ENCODE measurements around the gene PTGES2.

The PTGES2 gene

GRCh38 chr9:128146591-128147120 is 19.1 kb upstream of the PTGES2 start:
- H3K36me3 ChIP-seq (ENCODE audit: control insufficient read depth in 1 of 2, insufficient read depth in 2 of 2, low read length in 2 of 2): no peaks in the 10 kb centered on the region
- no peak overlapping the region for H3K9ac ChIP-seq (ENCODE audit: low read depth in 1 of 2, low read length in 2 of 2)
- H3K4me1 ChIP-seq (ENCODE audit: control insufficient read depth in 1 of 2, insufficient read depth in 2 of 2, low read length in 2 of 2): peaks cover 29 to 33% of the 10 kb centered on the region in 2 donors
- no peak overlapping the region for H3K4me3 ChIP-seq (ENCODE audit: low read depth in 1 of 2, low read length in 2 of 2)
- no peaks in the 10 kb centered on the region for H3K9me3 ChIP-seq (ENCODE audit: control insufficient read depth in 1 of 2, low read length in 2 of 2)
- no peaks in the 10 kb centered on the region for H3K27me3 ChIP-seq (ENCODE audit: control insufficient read depth in 1 of 2, insufficient read depth in 2 of 2, low read length in 2 of 2)
- H3K27ac ChIP-seq (ENCODE audit: low read depth, low read length): no peak overlapping the region

DNA sequence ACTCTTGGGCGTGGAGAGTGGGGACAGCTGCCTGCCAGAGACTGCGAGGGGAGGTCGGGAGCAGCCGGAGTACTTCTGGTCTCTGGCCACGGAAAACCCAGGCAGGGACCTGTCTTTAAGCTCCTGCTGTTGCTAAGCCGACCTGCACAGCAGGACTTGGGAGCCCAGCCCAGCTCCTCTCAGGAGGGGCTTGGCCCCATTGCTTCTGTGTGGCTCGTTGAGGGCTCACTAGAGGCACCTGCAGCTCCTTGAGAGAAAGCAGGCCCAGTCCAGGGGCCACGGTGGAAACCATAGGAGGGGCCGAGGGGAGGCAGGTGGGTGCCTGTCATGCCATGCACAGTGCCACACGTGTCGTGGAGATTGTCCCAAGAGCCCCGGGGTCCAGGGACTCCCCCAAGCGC is 18.4 kb upstream of the PTGES2 start:
- Histone ChIP-seq H3K9me3 (ENCODE audit: control insufficient read depth in 1 of 2, low read length in 2 of 2) (no peaks in the 10 kb centered on the region), H3K27ac (ENCODE audit: low read depth, low read length) (no peak overlapping the region), H3K27me3 (ENCODE audit: control insufficient read depth in 1 of 2, insufficient read depth in 2 of 2, low read length in 2 of 2) (no peaks in the 10 kb centered on the region), H3K9ac (ENCODE audit: low read depth in 1 of 2, low read length in 2 of 2) (no peak overlapping the region), H3K36me3 (ENCODE audit: control insufficient read depth in 1 of 2, insufficient read depth in 2 of 2, low read length in 2 of 2) (no peaks in the 10 kb centered on the region), H3K4me3 (ENCODE audit: low read depth in 1 of 2, low read length in 2 of 2) (no peak overlapping the region), H3K4me1 (ENCODE audit: control insufficient read depth in 1 of 2, insufficient read depth in 2 of 2, low read length in 2 of 2) (peaks cover 29 to 33% of the 10 kb centered on the region in 2 donors)

GRCh38 chr9:128145536-128145935 is 18.0 kb upstream of the PTGES2 start:
- Histone ChIP-seq H3K27me3 (ENCODE audit: control insufficient read depth in 1 of 2, insufficient read depth in 2 of 2, low read length in 2 of 2) (no peaks in the 10 kb centered on the region), H3K9ac (ENCODE audit: low read depth in 1 of 2, low read length in 2 of 2) (no peak overlapping the region), H3K4me1 (ENCODE audit: control insufficient read depth in 1 of 2, insufficient read depth in 2 of 2, low read length in 2 of 2) (peaks cover 26 to 33% of the 10 kb centered on the region in 2 donors), H3K9me3 (ENCODE audit: control insufficient read depth in 1 of 2, low read length in 2 of 2) (no peaks in the 10 kb centered on the region), H3K4me3 (ENCODE audit: low read depth in 1 of 2, low read length in 2 of 2) (no peak overlapping the region), H3K36me3 (ENCODE audit: control insufficient read depth in 1 of 2, insufficient read depth in 2 of 2, low read length in 2 of 2) (no peaks in the 10 kb centered on the region), H3K27ac (ENCODE audit: low read depth, low read length) (no peak overlapping the region)

- Histone ChIP-seq H3K27ac (ENCODE audit: low read depth, low read length) (no peak overlapping the region), H3K27me3 (ENCODE audit: control insufficient read depth in 1 of 2, insufficient read depth in 2 of 2, low read length in 2 of 2) (no peaks in the 10 kb centered on the region), H3K9me3 (ENCODE audit: control insufficient read depth in 1 of 2, low read length in 2 of 2) (no peaks in the 10 kb centered on the region), H3K4me1 (ENCODE audit: control insufficient read depth in 1 of 2, insufficient read depth in 2 of 2, low read length in 2 of 2) (peaks cover 17 to 23% of the 10 kb centered on the region in 2 donors), H3K9ac (ENCODE audit: low read depth in 1 of 2, low read length in 2 of 2) (no peak overlapping the region), H3K4me3 (ENCODE audit: low read depth in 1 of 2, low read length in 2 of 2) (no peak overlapping the region), H3K36me3 (ENCODE audit: control insufficient read depth in 1 of 2, insufficient read depth in 2 of 2, low read length in 2 of 2) (no peaks in the 10 kb centered on the region)
These were observed 17.0 kb upstream of the PTGES2 start for GRCh38 chr9:128144239-128145181.

- Histone ChIP-seq H3K27ac (ENCODE audit: low read depth, low read length) (no peak overlapping the region), H3K9me3 (ENCODE audit: control insufficient read depth in 1 of 2, low read length in 2 of 2) (no peaks in the 10 kb centered on the region)
These were observed 16.2 kb upstream of the PTGES2 start for GRCh38 chr9:128143525-128144238.

GRCh38 chr9:128142596-128142995 is 15.1 kb upstream of the PTGES2 start:
- Histone ChIP-seq H3K9me3 (ENCODE audit: control insufficient read depth in 1 of 2, low read length in 2 of 2) (no peaks in the 10 kb centered on the region), H3K4me3 (ENCODE audit: low read depth in 1 of 2, low read length in 2 of 2) (no peak overlapping the region), H3K4me1 (ENCODE audit: control insufficient read depth in 1 of 2, insufficient read depth in 2 of 2, low read length in 2 of 2) (peaks cover 0 to 8% of the 10 kb centered on the region in 2 donors), H3K9ac (ENCODE audit: low read depth in 1 of 2, low read length in 2 of 2) (no peak overlapping the region), H3K36me3 (ENCODE audit: control insufficient read depth in 1 of 2, insufficient read depth in 2 of 2, low read length in 2 of 2) (no peaks in the 10 kb centered on the region), H3K27me3 (ENCODE audit: control insufficient read depth in 1 of 2, insufficient read depth in 2 of 2, low read length in 2 of 2) (no peaks in the 10 kb centered on the region), H3K27ac (ENCODE audit: low read depth, low read length) (no peak overlapping the region)

More at GRCh38 chr9:128143525-128144238, 16.2 kb upstream of the PTGES2 start:
- H3K36me3 ChIP-seq (ENCODE audit: control insufficient read depth in 1 of 2, insufficient read depth in 2 of 2, low read length in 2 of 2): no peaks in the 10 kb centered on the region
- H3K4me3 ChIP-seq (ENCODE audit: low read depth in 1 of 2, low read length in 2 of 2): no peak overlapping the region
- no peak overlapping the region for H3K9ac ChIP-seq (ENCODE audit: low read depth in 1 of 2, low read length in 2 of 2)
- H3K27me3 ChIP-seq (ENCODE audit: control insufficient read depth in 1 of 2, insufficient read depth in 2 of 2, low read length in 2 of 2): no peaks in the 10 kb centered on the region
- peaks cover 9 to 16% of the 10 kb centered on the region in 2 donors for H3K4me1 ChIP-seq (ENCODE audit: control insufficient read depth in 1 of 2, insufficient read depth in 2 of 2, low read length in 2 of 2)

DNA sequence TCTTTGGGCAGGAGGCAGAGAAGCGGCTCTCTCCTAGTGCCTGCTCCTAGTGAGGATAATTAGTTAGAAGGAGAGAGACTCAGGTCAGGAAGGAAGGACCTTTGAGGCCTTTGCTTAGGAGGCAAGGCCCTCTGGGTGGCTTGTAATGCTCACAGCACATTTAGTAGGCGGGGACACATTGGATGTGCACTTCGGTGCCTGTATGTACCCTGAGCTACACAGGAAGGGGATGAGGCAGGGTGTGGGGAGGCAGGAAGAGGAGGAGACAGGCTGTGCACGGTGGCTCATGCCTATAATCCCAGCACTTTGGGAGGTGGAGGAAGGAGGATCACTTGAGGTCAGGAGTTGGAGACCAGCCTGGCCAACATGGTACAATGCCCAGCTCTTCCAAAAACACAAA is 14.5 kb upstream of the PTGES2 start:
- Histone ChIP-seq H3K4me3 (ENCODE audit: low read depth in 1 of 2, low read length in 2 of 2) (no peak overlapping the region), H3K27ac (ENCODE audit: low read depth, low read length) (no peak overlapping the region), H3K9ac (ENCODE audit: low read depth in 1 of 2, low read length in 2 of 2) (no peak overlapping the region), H3K36me3 (ENCODE audit: control insufficient read depth in 1 of 2, insufficient read depth in 2 of 2, low read length in 2 of 2) (no peaks in the 10 kb centered on the region), H3K4me1 (ENCODE audit: control insufficient read depth in 1 of 2, insufficient read depth in 2 of 2, low read length in 2 of 2) (peaks cover 0 to 8% of the 10 kb centered on the region in 2 donors), H3K9me3 (ENCODE audit: control insufficient read depth in 1 of 2, low read length in 2 of 2) (no peaks in the 10 kb centered on the region), H3K27me3 (ENCODE audit: control insufficient read depth in 1 of 2, insufficient read depth in 2 of 2, low read length in 2 of 2) (no peaks in the 10 kb centered on the region)

DNA sequence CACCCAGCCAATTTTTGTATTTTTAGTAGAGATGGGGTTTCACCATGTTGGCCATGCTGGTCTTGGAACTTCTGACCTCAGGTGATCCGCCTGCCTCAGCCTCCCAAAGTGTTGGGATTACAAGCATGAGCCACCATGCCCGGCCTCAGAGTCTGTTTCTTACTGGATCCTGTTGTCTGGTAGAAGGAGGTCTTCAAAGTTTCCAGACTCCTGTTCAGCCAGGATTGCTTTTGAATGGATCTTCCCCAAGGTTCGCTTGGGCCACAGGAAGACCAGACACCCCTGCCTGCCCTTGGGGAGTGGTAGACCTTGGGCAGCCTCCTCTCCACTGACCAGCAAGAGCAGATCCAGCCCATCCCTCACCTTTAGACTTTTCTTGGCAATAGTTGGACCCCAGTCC is 14.1 kb upstream of the PTGES2 start:
- Histone ChIP-seq H3K9me3 (ENCODE audit: control insufficient read depth in 1 of 2, low read length in 2 of 2) (no peaks in the 10 kb centered on the region), H3K4me3 (ENCODE audit: low read depth in 1 of 2, low read length in 2 of 2) (no peak overlapping the region), H3K27ac (ENCODE audit: low read depth, low read length) (no peak overlapping the region), H3K36me3 (ENCODE audit: control insufficient read depth in 1 of 2, insufficient read depth in 2 of 2, low read length in 2 of 2) (no peaks in the 10 kb centered on the region), H3K27me3 (ENCODE audit: control insufficient read depth in 1 of 2, insufficient read depth in 2 of 2, low read length in 2 of 2) (no peaks in the 10 kb centered on the region), H3K9ac (ENCODE audit: low read depth in 1 of 2, low read length in 2 of 2) (no peak overlapping the region), H3K4me1 (ENCODE audit: control insufficient read depth in 1 of 2, insufficient read depth in 2 of 2, low read length in 2 of 2) (peaks cover 0 to 8% of the 10 kb centered on the region in 2 donors)

DNA sequence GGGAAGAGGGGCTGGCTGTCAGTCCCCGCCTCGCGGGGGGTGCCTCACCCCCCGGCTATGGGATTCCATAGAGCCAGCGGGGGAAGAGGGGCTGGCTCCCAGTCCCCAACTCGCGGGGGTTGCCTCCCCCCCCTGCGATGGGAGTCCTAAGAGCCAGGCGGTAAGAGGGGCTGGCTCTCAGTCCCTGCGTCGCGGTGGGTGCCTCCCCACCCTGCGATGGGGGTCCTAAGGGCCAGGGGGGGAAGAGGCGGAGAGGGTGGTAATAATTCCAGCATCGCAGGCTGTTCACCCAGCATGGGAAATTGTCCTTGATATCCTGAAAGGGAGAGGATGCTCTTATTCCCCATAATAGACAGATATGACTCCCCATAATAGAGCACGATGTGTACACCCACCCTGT is 12.1 kb upstream of the PTGES2 start:
- H3K36me3 ChIP-seq (ENCODE audit: control insufficient read depth in 1 of 2, insufficient read depth in 2 of 2, low read length in 2 of 2): no peaks in the 10 kb centered on the region
- H3K27ac ChIP-seq (ENCODE audit: low read depth, low read length): no peak overlapping the region
- no peak overlapping the region for H3K9ac ChIP-seq (ENCODE audit: low read depth in 1 of 2, low read length in 2 of 2)
- H3K27me3 ChIP-seq (ENCODE audit: control insufficient read depth in 1 of 2, insufficient read depth in 2 of 2, low read length in 2 of 2): no peaks in the 10 kb centered on the region
- no peaks in the 10 kb centered on the region for H3K9me3 ChIP-seq (ENCODE audit: control insufficient read depth in 1 of 2, low read length in 2 of 2)
- peaks cover 0 to 8% of the 10 kb centered on the region in 2 donors for H3K4me1 ChIP-seq (ENCODE audit: control insufficient read depth in 1 of 2, insufficient read depth in 2 of 2, low read length in 2 of 2)
- H3K4me3 ChIP-seq (ENCODE audit: low read depth in 1 of 2, low read length in 2 of 2): no peak overlapping the region

DNA sequence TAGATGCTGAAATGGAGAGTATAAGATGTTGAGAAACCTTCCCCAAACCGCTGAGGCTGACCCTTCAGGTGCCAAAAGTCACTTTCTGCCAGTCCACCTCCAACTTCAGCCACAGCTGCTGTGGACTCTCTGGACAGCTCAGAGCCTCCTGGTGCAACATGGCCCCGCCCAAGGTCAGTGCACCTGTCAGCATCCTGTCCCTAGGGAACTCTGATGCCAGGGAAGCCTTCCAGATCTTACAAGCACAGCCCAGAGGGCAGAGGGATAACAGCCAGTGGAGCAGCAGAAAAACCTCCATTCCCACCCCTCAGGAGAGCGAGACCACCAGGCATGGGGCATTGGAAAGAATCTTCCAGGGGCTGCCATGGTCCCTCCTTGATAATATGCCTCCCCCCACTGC is 10.5 kb upstream of the PTGES2 start:
- H3K27ac ChIP-seq (ENCODE audit: low read depth, low read length): no peak overlapping the region
- no peak overlapping the region for H3K9ac ChIP-seq (ENCODE audit: low read depth in 1 of 2, low read length in 2 of 2)
- no peaks in the 10 kb centered on the region for H3K36me3 ChIP-seq (ENCODE audit: control insufficient read depth in 1 of 2, insufficient read depth in 2 of 2, low read length in 2 of 2)
- no peak overlapping the region for H3K4me3 ChIP-seq (ENCODE audit: low read depth in 1 of 2, low read length in 2 of 2)
- H3K9me3 ChIP-seq (ENCODE audit: control insufficient read depth in 1 of 2, low read length in 2 of 2): no peaks in the 10 kb centered on the region
- H3K27me3 ChIP-seq (ENCODE audit: control insufficient read depth in 1 of 2, insufficient read depth in 2 of 2, low read length in 2 of 2): no peaks in the 10 kb centered on the region
- H3K4me1 ChIP-seq (ENCODE audit: control insufficient read depth in 1 of 2, insufficient read depth in 2 of 2, low read length in 2 of 2): no peaks in the 10 kb centered on the region

Measured in duodenal mucosa (tissue), 2 donors.